Retinal pigment epithelial cell (primary cell): Measurements from ENCODE around the gene CNKSR3.

Source experiments
- DNase-seq: peaks from one replicate; pipeline ENCODE4 v3.0.0-alpha.2; 2010; ENCODE audit warnings: low read depth
- H3K4me3 ChIP-seq: 2 replicates; pipeline ENCODE4 v1.5.1; 2011; ENCODE audit warnings: mild to moderate bottlenecking, low read length, control low read depth, moderate library complexity
- TF ChIP-seq, protein P1 (sequence below): conservative IDR thresholded peaks from 2 replicates; pipeline ENCODE4 v1.5.1; 2011; ENCODE audit warnings: low read depth, low read length, control low read depth, inconsistent platforms

The CNKSR3 gene

DNA sequence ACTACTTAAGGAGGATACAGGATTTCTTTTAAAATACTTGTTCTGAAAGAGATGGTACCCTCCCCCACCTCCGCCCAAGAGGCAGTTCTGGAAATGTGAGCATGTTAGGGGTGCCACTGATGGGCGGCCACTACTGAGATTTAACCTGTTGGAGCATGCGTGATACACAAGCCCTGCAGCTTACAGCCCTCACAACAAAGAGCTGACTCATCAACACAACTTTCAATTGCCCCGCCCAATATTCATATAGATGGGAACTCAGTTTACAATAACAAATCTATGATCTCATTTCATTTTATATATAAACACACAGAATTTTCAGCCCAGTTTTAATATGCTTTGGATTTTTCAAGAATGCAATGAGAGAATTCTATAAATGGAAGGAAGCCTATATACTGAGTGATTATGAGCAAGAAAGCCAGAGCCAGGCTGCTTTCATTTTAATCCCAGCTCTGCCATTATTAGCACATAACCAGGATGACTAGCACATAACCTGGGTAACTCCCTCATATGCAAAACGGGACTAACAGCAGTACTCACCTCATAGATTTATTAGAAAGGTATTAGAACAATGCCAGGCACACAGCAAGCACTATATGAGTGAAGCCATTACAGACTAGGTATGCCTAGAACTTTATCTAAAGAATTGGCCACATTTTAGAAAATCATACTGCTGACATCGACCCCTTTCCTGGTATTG is 108.3 kb downstream of the CNKSR3 start:
- H3K4me3 ChIP-seq = no peak overlapping the region
- TF ChIP-seq, protein P1, sequence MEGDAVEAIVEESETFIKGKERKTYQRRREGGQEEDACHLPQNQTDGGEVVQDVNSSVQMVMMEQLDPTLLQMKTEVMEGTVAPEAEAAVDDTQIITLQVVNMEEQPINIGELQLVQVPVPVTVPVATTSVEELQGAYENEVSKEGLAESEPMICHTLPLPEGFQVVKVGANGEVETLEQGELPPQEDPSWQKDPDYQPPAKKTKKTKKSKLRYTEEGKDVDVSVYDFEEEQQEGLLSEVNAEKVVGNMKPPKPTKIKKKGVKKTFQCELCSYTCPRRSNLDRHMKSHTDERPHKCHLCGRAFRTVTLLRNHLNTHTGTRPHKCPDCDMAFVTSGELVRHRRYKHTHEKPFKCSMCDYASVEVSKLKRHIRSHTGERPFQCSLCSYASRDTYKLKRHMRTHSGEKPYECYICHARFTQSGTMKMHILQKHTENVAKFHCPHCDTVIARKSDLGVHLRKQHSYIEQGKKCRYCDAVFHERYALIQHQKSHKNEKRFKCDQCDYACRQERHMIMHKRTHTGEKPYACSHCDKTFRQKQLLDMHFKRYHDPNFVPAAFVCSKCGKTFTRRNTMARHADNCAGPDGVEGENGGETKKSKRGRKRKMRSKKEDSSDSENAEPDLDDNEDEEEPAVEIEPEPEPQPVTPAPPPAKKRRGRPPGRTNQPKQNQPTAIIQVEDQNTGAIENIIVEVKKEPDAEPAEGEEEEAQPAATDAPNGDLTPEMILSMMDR = no peak
- no peak for DNase-seq

DNA sequence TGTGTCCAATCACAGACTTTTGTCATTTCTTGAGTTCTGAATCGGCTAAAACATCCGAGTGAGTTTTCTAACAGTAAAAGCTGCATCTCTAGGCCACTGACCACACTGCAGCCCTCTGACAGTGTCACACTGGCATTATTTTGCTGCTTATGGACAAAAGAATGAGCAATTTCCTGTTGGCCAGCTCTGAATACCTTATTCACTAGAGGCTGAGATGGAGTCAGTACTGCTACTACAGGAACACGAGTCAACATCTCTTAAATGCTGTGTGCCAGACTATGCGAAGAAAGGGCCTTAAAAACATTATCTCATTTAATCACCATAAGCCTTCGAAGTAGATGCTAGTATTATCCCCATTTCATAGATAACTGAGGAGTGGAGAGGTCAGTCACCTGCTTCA is 111.4 kb downstream of the CNKSR3 start:
- no peak for DNase-seq
- no peak overlapping the region for H3K4me3 ChIP-seq
- TF ChIP-seq, protein P1 = no peak

DNA sequence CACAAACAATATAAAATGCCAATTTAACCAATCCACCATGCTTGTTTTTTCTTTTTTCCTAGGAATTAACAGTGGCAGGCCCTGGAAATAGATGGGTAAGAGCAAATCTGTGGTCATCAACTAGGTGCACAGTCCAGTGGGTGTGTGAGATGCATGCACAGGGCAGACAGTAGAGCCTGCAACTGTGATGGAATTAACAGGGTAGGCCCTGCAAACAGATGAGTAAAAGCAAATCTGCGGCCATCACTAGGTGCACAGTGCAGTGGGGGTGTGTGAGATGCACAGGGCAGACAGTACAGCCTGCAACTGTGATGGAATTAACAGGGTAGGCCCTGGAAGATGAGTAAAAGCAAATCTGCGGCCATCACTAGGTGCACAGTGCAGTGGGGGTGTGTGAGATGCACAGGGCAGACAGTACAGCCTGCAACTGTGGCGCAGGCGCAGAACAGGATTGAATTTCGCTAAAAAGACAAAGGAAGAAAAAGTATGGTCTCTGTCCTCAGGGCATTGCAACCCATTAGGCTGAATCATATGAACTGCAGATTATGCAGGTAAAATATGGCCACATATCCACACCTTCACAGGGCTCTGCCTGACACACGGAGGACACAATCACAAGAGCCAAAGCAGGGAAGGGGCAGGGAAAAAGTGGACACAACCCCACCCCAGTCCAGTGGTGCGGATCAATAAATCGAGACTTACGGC is 112.8 kb downstream of the CNKSR3 start:
- TF ChIP-seq, protein P1 = no peak
- no peak overlapping the region for H3K4me3 ChIP-seq
- no peak for DNase-seq

DNA sequence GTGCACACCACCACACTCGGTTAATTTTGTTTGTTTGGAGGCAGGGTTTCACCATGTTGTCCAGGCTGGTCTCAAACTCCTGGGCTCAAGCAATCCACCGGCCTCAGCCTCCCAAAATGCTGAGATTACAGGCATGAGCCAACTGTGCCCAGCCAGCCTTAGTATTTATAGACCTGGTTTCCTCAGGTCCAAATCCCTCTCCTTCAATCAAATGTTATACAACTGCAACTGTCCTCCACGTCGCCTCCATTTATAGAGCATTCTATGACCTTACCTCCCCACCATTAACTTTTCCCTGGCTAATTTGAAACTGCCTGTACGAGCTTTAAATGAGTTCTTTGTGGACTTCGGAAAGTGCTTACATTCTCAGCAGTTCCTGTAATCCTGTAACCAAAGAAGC is 114.6 kb downstream of the CNKSR3 start:
- DNase-seq = no peak
- TF ChIP-seq, protein P1 = no peak
- H3K4me3 ChIP-seq = no peak overlapping the region

DNA sequence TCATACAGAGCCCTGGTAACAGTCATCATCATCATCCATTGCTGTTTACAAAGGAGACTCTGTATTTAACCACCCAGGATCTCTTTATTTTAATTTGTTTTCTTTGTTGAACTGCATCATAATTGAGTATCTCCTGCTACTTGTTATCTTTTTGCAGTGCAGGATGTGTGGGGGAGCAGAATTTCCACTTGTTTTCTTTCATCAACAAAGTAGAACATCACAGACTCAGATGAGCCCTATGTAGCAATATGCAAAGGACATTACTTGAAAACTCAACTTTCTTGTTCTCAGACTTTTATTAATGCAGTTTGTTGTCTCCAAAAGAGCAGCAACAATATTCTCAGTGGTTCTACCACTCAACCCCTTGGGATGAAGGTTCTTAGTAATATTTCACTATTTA is 115.2 kb downstream of the CNKSR3 start:
- no peak overlapping the region for H3K4me3 ChIP-seq
- TF ChIP-seq, protein P1 = no peak
- DNase-seq = no peak

DNA sequence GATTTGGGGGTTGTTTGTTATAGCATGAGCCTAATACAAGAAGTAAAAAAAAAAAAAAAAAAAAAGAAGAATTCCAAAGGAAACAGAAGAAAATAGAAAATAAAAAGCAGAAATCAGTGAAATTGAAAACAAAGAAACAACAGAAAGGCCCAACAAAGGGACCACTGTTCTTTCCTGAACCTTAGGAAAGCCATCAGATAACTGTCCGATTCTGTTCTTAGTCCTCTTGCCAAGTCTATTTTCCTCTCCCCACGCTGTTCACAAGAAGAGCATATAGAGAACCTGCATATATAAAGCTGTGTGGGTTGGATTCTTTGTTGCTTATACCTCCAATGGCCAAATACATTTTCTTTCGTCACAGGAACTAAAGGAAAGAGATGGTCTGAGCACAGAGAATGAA is 115.9 kb downstream of the CNKSR3 start:
- no peak for DNase-seq
- TF ChIP-seq, protein P1 = no peak
- no peak overlapping the region for H3K4me3 ChIP-seq

DNA sequence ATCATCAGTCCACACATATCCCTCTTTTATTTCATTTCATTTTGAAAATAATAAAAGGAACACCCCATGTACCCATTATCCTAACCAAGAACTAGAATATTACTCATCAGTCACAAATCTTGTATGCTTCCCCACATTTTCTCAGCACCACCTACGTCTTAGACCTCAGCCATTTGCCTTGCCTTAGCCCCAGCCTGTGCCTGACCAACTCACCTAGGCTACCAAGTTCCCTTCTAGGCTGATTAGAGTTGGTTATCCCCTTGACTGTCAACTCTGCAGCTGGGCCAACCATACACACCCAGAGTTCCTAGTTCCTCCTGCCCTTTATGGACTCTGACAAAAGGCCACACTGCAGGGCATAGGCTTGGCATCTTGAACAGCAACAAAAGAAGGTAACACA is 120.5 kb downstream of the CNKSR3 start:
- no peak overlapping the region for H3K4me3 ChIP-seq
- TF ChIP-seq, protein P1 = no peak
- no peak for DNase-seq
